GM18867 (cell line): ENCODE measurements around the gene ACOT9.
"Not testable (repeated sequence)": the region's sequence is repeated elsewhere in the genome, so short reads cannot be mapped to it uniquely, and the experiment has no call there.

Experiments
- ATAC-seq: cut with Tn5 transposase; IDR thresholded peaks from one replicate; pipeline ENCODE4 v1.9.1; 2021; ENCODE audit warnings: mild to moderate bottlenecking, moderate library complexity; ENCODE audit not compliant: unreplicated experiment

Gene ACOT9, protein sequence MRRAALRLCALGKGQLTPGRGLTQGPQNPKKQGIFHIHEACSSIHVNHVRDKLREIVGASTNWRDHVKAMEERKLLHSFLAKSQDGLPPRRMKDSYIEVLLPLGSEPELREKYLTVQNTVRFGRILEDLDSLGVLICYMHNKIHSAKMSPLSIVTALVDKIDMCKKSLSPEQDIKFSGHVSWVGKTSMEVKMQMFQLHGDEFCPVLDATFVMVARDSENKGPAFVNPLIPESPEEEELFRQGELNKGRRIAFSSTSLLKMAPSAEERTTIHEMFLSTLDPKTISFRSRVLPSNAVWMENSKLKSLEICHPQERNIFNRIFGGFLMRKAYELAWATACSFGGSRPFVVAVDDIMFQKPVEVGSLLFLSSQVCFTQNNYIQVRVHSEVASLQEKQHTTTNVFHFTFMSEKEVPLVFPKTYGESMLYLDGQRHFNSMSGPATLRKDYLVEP

DNA sequence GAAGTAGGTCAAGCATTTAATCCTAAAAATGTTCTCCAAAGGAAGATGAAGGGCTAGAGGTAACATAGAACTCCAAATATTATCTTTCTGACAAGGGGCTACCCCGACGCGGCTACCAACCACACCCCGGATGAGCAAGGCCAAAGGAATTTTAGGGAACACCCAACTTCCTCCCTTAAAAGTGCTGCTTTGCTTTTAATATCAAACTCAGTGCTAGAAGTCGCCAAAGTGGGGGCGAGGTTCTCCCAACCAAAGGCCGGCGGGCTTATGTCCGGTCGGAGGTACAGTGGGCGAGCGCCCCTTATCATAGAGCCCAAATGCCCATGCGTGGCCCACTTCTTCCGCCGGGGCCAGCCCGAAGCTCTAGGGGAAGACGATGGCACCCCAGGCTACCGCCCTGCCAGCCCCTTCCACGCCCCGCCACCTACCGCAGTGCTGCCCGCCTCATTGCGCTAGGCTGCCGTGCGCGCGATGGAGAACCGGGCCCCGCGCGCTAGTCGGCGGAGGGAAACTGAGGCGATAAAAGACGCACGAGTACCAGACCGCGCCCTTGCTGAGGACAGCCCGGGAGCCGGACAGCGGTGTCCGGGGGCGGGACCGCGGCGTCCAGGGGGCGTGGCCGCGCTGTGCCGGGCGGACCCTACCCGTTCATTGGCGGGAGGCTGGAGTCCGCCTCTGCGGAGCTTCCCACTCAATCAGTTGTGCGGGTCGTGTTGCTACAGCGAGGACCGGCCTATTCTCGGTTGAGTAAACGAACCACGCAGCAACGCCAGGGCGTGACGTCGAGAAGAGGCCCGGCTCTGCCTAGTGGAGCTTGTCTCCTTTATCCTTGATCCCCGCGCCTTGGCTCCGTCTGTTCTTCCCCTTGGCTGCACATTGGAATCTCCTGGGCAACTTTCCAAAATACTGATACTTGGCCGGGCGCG is at the start of gene ACOT9:
Gene ACOT9, minus strand, starts transcription at position 580 of the 926 bp plus-strand sequence. Its CDS starts 132 bp downstream, at position 448.
- peak; percentile 93 for ATAC-seq

DNA sequence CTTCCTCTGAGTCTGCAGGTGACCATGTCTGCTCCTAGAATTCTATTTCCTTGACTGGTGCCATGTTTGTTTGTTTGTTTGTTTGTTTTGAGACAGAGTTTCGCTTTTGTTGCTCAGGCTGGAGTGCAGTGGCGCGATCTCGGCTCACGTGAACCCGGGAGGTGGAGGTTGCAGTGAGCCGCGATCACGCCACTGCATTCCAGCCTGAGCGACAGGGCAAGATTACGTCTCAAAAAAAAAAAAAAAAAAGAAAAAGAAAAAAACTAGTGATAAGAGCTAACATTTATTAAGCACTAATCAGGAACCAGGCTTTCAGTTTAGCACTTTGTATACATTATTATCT is 47.0 kb upstream of the ACOT9 start:
- ATAC-seq: no peak

DNA sequence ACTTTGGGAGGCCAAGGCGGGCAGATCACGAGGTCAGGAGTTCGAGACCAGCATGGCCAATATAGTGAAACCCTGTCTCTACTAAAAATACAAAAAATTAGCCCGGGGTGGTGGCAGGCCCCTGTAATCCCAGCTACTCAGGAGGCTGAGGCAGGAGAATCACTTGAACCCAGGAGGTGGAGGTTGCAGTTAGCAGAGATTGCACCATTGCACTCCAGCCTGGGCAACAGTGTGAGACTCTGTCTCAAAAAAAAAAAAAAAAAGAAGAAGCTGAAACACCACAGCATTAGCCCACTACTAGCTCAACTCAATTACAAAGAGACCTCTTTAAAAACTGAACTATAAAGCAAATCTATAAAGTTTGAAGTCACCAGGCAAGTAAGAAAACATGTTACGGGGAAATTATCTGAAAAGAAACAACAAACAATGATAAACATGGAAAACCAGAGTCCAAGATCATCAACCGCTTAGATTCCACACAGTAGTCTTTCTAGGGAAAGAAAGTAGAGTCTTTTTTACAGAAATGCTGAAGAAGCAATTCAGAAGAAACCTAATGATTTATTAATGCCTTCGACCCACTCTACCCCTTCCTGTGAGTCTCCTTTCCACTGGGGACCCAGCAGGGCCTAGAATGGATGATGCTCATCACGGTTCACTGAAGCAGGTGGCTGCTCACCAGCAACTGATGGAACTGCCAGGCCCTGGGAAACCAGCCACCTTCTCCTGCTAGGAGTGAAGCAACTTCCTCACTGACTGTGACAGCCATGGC is 46.5 kb upstream of the ACOT9 start:
- no peak for ATAC-seq

DNA sequence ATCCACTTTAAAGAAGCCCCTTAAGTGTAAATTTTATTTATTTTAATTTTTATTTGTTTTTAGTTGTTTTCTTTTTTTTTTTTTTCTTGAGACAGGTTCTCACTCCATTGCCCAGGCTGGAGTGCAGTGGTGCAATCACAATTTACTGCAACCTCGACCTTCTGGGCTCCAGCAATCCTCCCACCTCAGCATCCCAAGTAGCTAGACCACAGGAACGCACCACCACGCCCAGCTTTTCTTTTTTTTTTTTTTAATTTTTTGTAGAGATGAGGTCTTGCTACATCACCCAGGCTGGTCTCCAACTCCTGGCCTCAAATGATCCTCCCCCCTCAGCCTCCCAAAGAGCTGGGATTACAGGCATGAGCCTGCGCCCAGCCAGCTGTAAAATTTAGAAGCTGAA is 45.9 kb upstream of the ACOT9 start:
- no peak for ATAC-seq

DNA sequence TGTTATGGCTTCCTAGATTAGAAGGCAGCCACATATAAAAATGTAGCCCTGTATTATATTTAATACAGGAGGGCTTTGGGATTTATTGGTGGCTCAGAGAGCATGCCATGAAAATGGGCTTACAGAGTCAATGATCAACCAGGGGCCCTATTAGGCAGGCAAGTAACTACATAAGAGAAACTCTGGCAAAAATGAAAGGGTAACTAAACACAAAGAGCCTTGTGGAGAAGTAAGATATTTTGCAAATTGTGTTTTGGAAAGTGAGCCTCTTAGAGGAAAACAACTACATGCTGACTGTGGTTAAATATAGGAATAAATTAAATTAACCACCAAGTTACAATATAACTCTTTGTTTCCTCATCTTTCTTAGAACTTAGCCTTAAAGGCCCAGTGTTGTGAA is 45.4 kb upstream of the ACOT9 start:
- peak; percentile 47 for ATAC-seq

DNA sequence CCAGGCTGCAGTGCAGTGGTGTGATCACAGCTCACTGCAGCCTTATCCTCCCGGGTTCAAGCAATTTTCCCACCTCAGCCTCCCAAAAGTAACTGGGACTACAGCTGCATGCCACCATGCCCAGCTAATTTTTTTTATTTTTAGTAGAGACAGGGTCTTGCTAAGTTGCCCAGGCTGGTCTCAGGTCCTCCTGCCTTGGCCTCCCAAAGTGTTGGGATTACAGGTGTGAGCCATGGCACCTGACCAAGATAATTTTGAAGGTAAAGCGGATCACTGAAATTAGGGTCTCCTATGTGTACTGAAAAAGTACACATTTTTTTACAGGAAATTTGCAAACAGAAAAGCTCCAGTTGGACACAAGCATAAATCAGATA is 44.7 kb upstream of the ACOT9 start:
- ATAC-seq: no peak

DNA sequence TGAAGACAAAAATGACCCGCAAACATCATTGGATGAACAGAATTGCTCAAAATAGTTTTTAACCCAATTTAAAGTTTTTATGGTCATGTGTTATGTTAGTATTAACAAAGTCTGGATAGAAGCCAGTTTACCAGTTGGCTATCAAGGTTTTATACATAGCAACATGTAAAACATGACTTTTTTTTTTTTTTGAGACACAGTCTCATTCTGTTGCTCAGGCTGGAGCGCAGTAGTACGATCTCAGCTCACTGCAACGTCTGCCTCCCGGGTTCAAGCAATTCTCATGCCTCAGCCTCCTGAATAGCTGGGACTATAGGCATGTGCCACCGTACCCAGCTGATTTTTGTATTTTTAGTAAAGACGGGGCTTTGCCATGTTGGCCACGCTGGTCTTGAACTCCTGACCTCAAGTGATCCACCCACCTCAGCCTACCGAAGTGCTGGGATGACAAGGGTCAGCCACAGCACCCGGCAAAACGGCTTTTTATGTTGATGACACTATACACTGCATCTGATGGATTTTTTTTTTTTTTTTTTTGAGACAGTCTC is 43.3 kb upstream of the ACOT9 start:
- ATAC-seq: no peak

DNA sequence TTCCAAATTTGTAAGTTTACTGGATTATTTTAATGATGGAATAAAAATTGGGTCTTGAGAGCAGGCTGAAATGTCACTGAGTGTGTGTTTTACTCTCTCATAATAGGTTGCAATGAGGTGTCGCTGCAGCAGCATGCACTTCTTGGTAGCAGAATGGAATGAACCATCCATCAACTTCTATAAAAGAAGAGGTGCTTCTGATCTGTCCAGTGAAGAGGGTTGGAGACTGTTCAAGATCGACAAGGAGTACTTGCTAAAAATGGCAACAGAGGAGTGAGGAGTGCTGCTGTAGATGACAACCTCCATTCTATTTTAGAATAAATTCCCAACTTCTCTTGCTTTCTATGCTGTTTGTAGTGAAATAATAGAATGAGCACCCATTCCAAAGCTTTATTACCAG is 42.5 kb upstream of the ACOT9 start:
- no peak for ATAC-seq

DNA sequence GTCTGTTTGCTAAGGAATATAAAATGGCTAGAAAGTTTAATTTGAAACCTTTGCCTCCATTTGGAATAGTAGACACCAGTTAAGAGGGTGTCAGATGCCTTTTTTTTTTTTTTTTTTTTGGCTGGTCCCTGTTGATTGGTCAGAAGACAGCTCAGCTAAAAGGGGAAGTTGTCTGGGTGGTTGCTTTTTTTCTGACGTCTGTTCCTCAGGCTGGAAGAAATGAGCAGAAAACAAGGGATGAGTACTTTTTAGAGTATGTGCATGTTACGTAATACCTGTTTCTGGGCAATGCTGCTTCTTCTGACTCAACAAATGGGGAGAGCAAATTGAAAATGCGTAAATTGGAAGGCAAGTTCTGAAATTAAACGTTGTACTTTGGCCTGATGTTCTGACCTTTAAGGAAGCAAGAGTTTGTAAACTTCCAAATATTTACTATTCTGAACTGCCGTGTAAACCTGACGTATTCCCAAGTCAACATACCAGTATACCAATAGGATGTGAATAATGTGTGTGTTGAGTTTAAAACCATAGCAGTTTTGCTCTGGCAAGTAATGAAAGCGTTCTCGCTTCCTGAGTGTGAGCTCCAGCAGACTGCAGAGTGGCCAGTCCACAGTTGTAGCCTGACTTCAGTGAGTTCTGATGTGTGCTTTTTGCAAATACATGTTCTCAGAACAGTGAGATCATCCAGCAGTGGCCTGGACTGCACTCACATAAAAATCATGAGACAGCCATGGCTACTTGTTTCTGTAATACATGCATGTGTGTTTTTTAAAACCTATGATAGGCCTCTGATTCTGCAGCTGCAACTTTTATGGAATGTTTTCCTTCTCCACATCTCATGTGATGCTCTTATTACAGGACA is 41.6 kb upstream of the ACOT9 start:
- no peak for ATAC-seq

DNA sequence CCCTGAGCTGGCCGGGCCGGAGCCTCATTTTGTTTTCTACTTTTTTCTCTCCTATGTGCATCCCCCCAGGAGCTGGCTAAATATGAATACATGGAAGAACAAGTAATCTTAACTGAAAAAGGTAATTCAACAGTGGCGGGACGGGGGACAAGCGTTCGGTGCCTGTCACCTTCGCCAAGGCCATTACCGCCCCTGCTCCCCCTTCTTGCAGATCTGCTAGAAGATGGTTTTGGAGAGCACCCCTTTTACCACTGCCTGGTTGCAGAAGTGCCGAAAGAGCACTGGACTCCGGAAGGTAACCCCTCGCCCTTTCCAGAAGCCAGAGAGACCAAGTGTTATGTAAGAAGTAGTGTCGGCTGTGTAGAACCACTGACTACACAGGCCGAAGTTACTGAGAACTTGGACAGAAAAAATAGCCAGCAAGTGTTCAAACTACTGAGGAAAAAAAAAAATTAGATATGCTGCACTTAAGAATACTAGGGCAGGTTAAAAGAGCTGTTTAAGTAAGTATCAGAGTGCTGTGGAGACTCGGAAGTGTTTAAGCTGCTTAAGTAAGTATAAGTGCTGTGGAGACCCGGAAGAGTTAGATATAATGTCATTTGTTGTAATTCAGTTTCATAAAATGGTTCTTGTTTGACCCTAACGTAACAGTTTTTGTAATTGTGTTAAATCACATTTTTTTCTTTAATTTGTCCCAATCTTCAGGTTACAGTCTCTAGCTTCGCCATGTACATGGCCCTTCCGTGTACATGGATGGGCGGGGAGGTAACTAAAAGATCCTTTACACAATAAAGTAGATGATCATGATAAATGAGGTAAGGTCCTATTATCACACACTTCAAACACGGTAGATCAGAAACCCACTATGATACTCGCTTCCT is 40.8 kb upstream of the ACOT9 start:
- no peak for ATAC-seq

DNA sequence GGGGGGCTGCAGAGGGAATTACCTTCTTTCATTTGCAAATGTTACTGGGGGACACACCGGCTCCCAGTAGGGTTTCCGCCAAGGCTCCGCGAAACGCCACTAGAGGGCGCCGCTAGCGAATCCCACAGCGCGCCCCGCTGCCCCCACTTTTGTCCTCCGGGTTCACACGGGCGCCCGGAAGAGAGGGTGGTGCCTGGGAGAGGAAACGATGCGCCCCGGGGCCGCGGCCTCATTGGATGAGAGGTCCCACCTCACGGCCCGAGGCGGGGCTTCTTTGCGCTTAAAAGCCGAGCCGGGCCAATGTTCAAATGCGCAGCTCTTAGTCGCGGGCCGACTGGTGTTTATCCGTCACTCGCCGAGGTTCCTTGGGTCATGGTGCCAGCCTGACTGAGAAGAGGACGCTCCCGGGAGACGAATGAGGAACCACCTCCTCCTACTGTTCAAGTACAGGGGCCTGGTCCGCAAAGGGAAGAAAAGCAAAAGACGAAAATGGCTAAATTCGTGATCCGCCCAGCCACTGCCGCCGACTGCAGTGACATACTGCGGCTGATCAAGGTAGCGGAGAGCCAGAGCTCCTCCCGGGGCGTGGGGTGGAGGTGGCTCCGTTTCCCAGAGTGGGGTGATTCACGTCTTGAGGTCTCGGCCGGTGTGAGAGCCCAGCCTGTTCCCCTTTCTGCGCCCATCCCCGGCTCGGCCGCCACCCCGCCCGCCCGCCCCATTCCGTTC is 40.0 kb upstream of the ACOT9 start, which contains the start of gene SAT1:
Gene SAT1, plus strand, starts transcription at position 311 of the 726 bp plus-strand sequence. Its CDS starts 179 bp downstream, at position 490.
- ATAC-seq: peak; percentile 82

DNA sequence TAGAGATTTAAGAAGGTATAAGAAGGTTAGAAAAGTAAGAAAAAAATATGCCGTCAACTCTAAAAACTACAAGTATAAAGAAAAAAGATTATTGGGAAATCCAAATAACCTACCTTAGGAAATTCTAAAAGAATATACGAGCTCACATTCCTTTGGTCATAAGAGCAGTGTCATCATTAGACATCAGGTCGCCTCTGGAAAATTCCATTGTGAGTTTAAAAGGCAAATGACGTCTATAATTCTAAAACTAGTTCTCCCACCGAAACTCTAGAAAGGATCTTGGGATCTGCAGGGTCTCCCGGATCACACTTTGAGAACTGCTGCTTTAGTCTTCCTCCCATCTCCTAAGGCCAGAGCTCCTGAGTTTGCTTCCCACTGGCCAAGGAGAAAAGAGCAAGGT is 39.4 kb upstream of the ACOT9 start:
- ATAC-seq: no peak

DNA sequence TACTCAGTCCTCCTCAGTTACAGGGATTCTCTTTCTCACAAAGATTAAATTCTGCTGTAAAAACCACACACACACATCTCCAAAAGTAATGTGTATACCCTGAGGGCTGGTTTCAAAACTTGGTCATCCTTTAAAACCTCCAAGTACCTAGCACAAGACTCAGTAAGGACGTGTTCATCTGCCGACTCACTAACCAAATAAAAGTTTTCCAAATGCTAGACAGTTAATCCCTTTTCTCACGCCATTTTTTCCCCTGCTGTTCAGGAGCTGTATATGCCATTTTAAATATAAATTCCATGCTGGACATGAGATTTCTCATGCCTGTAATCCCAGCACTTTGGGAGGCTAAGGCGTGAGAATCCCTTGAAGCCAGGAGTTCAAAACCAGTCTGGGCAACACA is 35.9 kb upstream of the ACOT9 start:
- no peak for ATAC-seq

DNA sequence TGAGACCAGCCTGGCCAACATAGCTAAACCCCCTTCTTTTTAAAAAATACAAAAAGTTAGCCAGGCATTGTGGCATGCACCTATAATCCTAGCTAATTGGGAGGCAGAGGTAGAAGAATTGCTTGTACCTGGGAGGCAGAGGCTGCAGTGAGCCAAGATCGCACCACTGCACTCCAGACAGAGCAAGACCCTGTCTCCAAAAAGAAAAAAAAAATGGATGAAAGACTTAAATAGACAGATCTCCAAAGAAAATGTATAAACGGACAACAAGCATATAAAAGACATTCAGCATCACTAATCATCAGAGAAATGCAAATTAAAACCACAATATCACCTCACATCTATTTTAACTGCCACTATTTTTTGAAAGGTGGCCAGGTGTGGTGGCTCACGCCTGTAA is 33.3 kb upstream of the ACOT9 start:
- no peak for ATAC-seq

DNA sequence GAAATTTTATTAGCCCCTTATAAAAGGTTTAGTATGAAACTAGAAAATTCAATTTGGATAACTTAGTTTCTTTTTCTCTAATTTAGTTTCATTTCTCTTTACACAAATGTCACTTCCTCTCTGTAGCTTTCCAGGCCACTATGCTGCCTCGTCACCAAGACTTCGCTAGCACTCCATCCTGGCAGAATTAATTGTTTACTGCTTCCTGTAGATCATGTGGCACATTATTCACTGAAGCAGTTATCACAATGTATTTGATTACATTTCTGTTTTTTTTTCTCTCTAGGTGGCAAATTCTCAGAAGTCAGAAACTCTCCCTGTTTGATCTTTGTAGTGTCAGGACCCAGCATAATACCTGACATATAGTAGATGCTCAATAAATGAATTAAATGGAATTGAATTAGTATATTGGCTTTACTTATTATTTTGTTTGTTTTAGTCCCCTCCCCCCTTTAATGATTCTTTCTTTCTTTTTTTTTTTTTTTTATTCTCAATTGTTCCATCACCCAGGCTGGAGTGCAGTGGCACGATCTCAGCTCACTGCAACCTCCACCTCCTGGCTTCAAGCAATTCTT is 30.6 kb upstream of the ACOT9 start:
- ATAC-seq: peak; percentile 90

DNA sequence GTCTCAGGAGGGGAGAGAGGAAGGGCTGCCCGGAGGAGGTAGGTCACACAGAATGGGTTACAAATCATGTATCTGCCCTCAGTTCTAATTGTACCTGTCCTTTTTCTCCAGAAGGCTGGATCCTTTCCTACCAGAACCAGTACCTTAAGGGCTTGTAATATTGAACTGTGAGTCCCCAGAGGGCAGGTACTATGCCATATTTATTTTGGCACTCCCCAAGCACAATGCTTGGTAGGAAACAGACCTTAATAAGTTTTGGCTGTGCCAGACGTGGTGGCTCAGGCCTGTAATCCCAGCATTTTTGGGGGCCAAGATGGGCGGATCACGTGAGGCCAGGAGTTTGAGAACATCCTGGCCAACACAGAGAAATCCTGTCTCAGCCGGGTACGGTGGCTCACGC is 28.0 kb upstream of the ACOT9 start:
- not testable (repeated sequence) for ATAC-seq

DNA sequence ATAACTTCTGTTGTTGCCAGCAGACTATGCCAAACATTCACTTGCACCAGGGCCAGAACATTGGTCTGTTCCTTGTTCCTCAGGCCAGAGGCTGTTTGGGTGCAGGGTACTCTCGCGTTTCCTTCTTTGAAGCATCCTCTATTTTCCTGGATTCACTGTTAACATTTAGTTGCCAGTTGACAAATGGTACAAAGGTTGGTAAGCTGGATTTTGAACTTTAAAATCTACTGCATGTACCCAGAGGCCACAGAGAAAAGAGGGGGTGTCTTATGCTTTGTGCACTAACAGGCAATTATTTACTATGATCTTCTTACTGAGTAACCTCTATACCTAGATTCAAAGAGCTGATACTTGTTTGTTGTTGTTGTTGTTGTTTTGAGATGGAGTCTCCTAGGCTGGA is 27.1 kb upstream of the ACOT9 start:
- no peak for ATAC-seq
